Measurements from ENCODE around the gene TMEM86B.

The TMEM86B gene

GRCh38 chr19:55189403-55189835, 39.1 kb downstream of the TMEM86B start:
- Histone ChIP-seq H3K27ac (peak overlapping the region in 16 of 21 experiments; percentile 5 to 84 (median 60)), H3K4me3 (no peak overlapping the region)

- peak overlapping the region in 16 of 21 experiments; percentile 12 to 84 (median 68) for H3K27ac ChIP-seq
- no peak overlapping the region for H3K4me3 ChIP-seq
Measured at GRCh38 chr19:55188625-55189024, 39.9 kb downstream of the TMEM86B start.

DNA sequence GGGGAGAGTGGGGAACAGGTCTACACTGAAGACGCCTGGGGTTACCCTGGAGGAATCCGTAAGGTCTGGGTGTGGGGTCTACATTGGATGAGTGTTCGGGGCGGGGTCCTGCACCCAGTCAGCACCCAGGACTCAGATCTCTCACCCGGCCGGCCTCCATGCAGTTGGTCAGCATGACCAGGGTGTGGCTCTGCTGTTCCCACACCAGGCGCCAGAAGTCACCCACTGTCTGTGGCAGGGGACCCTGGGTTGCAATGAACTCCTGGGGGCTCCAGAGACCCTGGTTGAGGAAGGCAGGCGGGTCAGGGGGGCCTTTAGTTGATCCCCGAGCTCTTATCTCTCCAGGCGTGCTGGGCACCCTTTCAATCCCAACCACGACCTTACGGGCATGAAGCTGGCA, 42.5 kb downstream of the TMEM86B start:
- H3K4me3 ChIP-seq = no peak overlapping the region
- no peak overlapping the region for H3K27ac ChIP-seq

GRCh38 chr19:55181740-55182139, 46.8 kb downstream of the TMEM86B start:
- no peak overlapping the region for H3K27ac ChIP-seq
- no peak overlapping the region for H3K4me3 ChIP-seq

DNA sequence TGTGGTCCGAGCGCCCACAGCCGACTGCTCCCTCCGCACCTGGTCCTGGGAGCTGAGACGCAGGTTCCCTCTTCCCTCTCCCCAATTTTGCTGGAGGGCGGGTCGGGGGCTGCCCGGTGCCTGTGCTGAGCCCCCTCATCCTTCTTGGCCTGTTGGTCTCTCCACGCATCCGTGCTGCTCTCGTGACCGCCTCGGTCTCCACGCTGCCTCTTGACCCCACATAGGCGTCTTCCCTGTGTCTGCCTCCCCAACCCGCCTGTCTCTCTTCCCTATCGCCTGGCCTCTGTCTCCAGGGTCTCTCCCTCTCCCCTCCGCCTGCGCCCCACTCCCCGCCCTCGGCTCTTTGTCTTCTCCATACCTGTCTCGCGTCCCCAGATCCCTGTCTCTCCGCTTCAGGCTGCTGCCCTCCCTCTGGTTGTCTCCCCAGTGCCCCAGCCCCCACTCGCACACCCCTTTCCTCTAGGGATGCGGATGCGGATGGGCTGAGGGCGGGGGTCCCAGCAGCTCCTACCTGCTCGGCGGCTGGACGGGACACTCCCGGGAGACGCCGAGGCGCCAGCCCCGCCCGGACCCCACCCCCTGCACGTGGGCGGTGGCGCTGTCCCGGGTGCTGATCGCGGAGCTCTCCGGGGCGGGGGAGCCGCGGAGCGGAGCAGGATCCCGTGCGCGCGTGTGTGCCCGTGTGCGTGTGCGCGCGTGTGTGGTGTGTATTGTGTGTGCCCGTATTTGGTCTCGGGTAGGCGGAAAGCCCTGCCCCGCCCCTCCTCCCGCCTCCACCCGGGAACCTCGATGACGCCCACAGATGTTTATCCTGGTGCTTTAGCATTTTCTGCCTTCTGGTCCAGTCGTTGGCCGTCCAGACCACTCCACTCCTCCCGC, 48.7 kb downstream of the TMEM86B start, which contains the start of gene SYT5:
SYT5 (minus strand) TSS at position 684 of the 879 bp plus-strand sequence. CDS start 1,248 bp downstream, outside the sequence.
- peak within 1 kb of the TSS in 6 of 7 experiments; percentile 5 to 28 (median 16) for H3K4me3 ChIP-seq
- H3K27ac ChIP-seq = no peak within 1 kb of the TSS

DNA sequence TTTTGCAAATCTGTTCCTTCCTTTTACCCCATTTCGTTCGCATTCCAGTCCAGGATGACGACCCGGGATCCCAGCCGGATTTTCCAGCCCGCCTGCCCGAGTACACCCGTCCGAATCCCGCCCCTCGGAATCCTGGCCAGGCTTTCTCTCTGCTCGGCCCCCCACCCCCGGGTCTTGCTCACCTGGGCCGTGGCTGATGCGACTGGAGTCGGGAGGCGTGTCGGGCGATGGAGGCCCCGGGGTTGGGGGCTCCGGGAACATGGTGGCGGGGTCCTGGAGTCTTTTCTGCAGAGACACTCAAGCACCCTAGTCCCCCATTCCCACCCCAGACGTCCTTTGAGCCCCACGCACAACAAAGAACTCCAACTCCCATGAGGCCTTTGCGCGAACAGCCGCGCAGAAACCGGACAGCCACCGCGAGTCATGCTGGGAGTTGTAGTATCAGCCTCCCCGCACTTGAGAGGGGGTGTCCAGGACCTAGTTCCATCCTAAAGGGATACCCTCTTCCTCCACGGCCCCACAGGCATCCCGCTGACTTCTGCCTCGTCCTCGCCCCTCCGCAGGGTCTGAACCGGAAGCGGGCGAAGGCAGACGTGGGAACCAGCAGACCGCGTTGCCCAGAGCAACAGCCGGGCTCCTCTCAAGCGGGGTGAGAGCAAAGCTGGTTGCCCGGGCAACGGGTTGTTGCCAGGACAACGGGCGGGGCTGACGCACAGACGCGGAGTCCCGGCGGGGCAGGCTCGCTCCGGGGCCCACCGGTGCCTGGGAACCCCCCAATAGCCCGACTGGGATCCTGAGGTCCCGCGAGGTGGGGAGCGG, 49.6 kb downstream of the TMEM86B start:
- H3K27ac ChIP-seq = no peak overlapping the region
- peak overlapping the region in 6 of 7 experiments; percentile 5 to 28 (median 16) for H3K4me3 ChIP-seq
